COLO668 (cell line): ENCODE results near the gene ADAT2.

Source experiments
- DNase-seq: peaks from one replicate; lab custom pipeline; 2025; ENCODE audit not compliant: unreplicated experiment; lab: John Stamatoyannopoulos, UW

The ADAT2 gene

GRCh38 chr6:143441680-143442545 is 8.6 kb downstream of the ADAT2 start:
- no peak for DNase-seq

GRCh38 chr6:143441010-143441409 is 9.5 kb downstream of the ADAT2 start:
- no peak for DNase-seq

DNA sequence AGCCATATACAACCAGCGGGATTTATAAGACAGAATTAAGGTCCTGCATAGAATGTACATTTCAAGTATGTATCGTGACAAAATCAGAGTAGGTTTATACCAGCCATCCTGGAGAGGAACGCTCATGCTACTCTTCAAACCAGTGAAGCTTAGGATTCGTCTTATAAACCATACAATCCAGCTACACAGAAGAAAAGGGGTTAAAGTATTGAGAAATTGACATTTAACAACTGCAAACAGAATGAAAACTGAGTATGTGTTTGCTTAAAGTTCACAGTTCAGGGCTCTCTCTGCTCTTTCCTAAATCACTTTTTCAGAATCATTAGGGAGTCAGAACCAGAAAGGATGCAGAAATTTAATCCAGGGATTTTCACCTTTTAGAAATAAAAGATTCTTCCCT is 17.9 kb downstream of the ADAT2 start:
- no peak for DNase-seq

DNA sequence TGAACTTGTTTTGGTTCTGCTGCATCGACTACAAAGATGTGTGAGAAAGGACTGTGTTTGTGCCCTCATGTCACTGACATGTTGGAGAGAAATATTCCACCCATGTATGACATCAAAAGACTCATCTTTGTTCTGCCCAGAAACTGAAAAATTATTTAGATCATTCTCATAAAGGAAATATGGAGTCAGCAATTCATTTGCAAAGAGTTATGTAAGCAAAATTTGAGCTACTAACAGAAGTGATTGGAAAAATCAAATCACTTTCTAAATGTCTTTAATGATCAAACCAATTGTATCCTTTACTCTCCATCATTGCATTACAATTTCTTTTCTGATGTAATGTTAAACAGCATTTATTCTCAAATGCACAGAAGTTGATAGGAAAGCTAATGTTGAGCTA is 19.3 kb downstream of the ADAT2 start:
- DNase-seq, result no peak

GRCh38 chr6:143429970-143430369 is 20.5 kb downstream of the ADAT2 start:
- DNase-seq, result no peak

- DNase-seq, result peak; percentile 47
Observed at GRCh38 chr6:143427109-143427817, 23.2 kb downstream of the ADAT2 start.

GRCh38 chr6:143426026-143426425 is 24.5 kb downstream of the ADAT2 start:
- no peak for DNase-seq

DNA sequence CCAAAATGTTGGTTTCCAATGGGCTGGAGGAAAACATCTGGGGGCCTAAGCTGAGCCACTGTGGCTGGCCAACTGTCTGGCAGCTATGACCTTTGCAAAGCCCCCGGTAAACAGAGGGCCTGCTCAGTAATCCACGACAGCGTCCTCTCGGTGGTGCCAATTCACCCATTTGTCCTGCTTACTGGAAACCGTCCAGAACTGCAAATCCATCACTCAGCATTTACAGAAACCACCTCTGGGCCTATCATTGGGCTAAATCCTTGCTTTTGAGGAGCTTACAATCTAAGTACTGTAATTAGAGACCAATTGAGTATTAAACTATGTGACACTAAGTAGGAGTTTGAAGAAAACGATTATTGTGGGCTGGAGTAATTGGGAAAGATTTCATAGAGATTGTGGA is 31.0 kb downstream of the ADAT2 start:
- DNase-seq, result no peak

DNA sequence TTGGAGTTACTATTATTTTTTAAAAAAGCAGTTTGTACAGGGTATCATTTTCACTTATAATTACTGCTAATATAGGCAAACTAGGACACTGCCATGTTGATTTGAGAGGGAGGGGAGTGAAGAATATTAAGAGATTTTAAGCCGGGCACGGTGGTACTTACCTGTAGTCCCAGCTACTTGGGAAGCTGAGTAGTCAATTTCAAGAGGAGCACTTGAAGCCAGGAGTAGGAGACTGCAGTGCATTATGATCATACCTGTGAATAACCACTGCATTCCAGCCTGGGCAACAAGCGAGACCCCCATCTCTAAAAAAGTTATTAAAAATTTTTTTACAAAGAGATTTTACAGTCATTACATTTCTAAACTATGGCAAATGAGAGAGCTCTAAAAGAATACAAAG is 35.7 kb downstream of the ADAT2 start:
- DNase-seq, result no peak

DNA sequence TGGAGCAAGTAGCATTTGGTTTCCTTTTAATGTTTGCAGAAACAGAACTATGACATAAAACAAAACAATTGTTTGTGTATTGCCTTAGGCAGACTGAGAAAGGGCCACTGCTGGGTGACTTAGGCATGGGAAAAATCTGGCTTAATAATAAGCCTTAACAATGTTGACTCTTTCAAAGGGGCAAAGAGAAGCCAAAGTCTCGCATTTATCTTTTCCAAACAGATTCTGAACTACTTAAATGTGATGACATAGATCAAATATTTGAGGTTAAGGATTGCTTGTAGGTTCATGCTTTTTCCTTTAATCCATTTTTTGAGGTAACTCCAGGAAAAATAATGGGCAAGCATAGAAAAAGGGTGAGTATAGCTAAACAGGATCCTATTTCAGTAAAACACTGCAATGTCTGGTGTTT is 39.6 kb downstream of the ADAT2 start:
- DNase-seq, result no peak

DNA sequence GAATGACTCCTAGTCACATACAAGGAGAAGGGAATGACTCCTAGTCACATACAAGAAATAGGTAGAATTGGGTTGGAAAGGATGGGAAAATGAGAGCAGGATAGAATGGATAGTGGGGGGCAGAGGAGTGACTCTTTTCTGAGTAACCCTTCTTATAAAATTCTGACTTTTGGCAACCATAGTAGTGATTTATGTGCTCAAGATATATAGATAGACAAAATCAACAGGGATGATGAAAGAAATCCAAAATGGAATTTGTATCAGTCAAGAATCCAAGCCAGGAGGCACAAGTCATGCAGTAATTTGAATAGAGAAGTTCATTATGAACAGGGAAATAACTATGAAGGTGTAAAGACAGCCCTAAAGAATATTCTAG is 41.7 kb downstream of the ADAT2 start:
- no peak for DNase-seq

DNA sequence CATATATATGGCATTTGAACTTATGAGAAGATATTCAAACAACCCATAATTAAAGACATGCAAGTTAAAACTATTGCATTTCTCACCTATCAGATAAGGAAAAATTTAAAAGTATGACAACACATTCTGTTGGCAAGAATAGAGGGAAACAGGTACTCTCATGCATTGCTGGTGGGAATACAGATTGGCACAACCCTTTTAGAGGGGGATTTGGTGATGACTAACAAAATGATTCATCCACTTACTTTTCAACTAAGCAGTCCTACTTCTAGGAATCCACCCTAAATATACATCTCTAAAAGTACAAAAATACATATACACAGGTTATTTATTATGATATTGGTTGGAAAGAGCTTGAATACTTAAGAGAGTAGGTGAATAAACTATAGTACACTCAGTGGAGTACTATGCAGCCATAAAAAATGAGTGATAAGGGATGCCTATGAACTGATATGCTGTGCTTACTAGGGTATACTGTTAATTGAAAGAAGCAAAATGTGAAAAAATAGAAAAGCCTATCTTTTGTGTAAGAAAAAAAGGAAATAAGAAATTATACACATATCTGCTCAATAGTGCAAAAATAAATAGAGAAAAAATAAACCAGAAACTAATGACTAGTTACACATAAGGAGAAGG is 42.2 kb downstream of the ADAT2 start:
- DNase-seq, result no peak

DNA sequence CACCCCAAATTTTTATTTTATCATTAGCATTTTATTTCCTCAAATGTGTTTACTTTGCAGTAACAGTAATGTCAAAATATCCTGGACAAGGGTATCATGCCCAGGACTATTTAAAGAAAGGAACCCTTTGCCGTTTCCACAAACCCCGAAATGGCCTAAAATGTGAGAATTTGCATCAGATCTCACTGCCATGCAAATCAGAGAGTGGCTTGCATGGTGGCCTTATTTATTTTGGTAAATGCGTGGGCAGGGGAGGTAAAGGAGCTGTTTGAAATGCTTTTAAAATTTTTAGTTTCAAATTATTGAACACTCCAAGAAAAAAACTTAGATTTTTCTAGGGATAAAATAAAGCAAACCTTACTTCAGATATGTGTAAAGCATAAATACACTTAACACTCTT is 43.8 kb downstream of the ADAT2 start:
- no peak for DNase-seq

- no peak for DNase-seq
Observed at GRCh38 chr6:143405373-143406154, 44.9 kb downstream of the ADAT2 start.

- no peak for DNase-seq
Observed at GRCh38 chr6:143402721-143403336, 47.7 kb downstream of the ADAT2 start.

GRCh38 chr6:143401636-143402370 is 48.7 kb downstream of the ADAT2 start:
- DNase-seq, result no peak

DNA sequence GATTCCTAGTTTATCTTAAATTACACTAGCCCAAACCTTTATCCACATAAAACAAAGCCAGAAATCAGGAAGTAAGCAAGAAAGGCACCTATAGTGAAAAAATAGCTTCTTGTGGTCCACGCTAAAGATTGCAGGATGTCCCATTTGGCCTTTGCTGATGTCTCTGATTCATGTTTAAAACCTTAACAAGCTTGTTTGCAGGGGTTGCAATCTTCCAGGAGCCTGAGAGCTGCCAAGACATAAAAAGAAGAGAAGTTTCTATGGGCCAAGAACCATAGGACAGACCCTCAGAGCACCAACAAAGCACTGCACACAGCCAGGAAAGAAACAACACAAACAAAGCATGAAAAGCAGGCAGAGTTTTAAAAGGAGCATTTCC is 49.4 kb downstream of the ADAT2 start:
- no peak for DNase-seq

- peak; percentile 12 for DNase-seq
Observed at GRCh38 chr6:143400258-143401067, 50.0 kb downstream of the ADAT2 start.

- no peak for DNase-seq
Observed at GRCh38 chr6:143399775-143400174, 50.7 kb downstream of the ADAT2 start.
